ENCODE data around the gene RIPPLY2.

The RIPPLY2 gene

GRCh38 chr6:83905648-83906047, 52.5 kb downstream of the RIPPLY2 start:
- DNase-seq (ENCODE audit: low read depth) = no peak
